GM18508 (cell line): ENCODE results near the gene ITIH4.

ENCODE experiments used
- ATAC-seq: cut with Tn5 transposase; IDR thresholded peaks from one replicate; pipeline ENCODE4 v1.9.1; 2021; ENCODE audit warnings: moderate number of reproducible peaks; ENCODE audit not compliant: insufficient read depth, unreplicated experiment

The ITIH4 gene

GRCh38 chr3:52773361-52774065 is 57.0 kb downstream of the ITIH4 start:
- ATAC-seq: no peak

- no peak for ATAC-seq
Measured at GRCh38 chr3:52771702-52772101, 58.8 kb downstream of the ITIH4 start.

DNA sequence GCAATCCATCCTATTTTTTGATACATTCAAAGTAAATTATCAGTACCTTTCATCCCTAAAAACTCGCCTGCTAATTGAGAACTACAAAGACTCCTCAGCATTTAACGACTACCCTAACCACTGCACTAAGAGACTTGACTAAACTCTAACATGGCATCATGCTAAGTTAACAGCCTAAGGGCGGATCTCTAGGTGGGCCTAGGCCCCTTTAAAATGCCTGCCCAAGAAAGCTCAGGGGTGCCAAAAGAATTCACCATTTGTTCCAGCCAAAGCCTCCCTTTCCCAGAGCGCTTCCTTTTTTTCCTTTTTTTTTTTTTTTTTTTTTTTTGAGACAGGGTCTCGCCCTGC is 59.2 kb downstream of the ITIH4 start:
- ATAC-seq: no peak

DNA sequence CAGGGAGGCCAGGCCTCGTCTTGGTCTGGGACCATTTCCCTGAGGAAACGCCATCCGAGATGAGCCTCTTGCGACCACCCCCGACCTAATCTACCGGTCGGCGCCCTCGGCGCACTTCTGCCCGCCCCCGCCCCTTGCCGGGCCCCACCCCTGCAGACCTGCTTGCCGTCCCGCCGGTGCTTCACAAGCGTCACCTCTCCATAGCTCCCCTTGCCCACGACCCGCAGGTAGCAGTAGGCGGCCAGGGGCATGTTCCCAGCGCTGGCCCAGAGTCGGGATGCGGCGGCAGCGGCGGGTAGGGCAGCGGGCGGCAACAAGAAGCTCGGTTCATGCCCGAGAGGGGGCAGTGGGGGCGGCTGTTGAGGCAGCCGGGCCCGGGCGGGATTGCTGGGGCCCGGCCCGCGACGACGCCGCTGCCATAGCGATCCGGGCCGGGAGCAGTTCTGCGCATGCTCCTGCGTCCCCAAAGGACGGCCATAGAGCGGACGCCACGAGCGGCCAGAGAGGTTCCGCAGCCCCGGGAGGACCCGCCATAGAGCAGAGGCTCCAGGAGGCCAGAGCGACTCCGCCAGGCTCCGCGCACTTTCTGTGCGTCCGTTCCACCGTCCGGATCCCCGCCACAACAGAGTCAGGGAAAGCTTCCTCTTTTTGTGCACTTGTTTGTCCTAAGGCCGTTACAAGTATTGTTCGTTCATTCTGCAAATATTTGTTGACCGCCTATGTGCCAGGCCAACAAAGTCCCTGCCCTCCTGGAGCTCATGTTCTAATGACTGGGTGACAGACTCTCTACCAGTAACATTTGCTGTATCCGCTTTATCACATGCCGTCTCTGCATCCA is 59.8 kb downstream of the ITIH4 start, which contains the start of gene NEK4:
NEK4 (minus strand) TSS at position 445 of the 838 bp plus-strand sequence; CDS start at position 251, 194 bp downstream.
- ATAC-seq: peak; percentile 41

DNA sequence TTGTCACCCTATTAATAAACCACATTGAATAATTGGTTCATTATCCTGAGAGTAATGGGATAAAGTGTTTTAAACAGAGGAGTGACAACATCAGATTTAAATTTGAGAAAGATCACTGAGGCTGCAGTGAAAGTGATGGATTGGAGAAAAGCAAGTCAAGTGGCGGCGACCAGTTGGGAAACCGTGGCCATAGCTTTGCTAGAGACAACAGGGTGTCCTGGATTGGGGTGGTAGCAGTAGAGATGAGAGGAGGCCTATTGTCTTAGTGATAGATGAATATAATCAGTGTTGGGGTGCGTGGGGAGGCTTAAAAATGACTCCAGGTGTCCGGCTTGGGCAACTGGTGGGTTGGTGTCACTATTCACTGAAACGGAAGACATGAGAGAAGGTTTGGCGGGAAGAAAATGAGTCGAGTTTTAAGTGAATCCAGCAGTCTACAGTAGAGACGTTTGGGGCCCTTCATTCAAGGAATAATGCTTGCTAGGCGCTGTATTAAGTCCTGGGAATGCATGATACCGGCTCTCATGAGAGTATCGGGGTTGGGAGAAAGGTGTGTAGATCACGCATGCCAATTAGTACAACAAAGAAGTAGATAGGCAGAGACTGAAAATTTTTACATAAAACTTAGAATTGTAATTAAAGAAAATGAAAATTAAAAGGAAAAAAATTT is 60.6 kb downstream of the ITIH4 start:
- no peak for ATAC-seq

- no peak for ATAC-seq
Measured at GRCh38 chr3:52763466-52763865, 67.0 kb downstream of the ITIH4 start.
